GM12878 (cell line): Measurements from ENCODE around the gene CAMTA1. TPM values are rescaled to one million over a fixed set of nuclear protein-coding genes. Genes with fewer than 3 reads are reported as not detected.
"Not testable (repeated sequence)": the region's sequence is repeated elsewhere in the genome, so short reads cannot be mapped to it uniquely, and the experiment has no call there.

ENCODE experiments used
- ATAC-seq: fragments of 200-7000 bp; cut with Tn5 transposase; 3 replicates; pipeline ENCODE4 v1.9.1; 2020; ENCODE audit warnings: mild to moderate bottlenecking, moderate library complexity
- BruUV-seq: library from RNA; stranded (reverse); fragments of 400-500 nt; replicated peaks from 2 replicates; lab custom pipeline; 2021; lab: Mats Ljungman, UMichigan
- CTCF ChIA-PET: fragments of 300-600 bp; sonication (Branson Sonifier 250); formaldehyde crosslinking; extraction: SDS; loops from one replicate; lab custom pipeline; 2021; ENCODE audit warnings: inconsistent platforms; lab: Yijun Ruan, JAX
- POLR2A ChIA-PET: fragments of 350-600 bp; formaldehyde crosslinking; extraction: SDS; loops from one replicate; lab custom pipeline; 2021; ENCODE audit warnings: inconsistent platforms; lab: Charles Lee
- RAD21 ChIA-PET: fragments of 300-600 bp; sonication (Branson Sonifier 250); formaldehyde crosslinking; loops from one replicate; lab custom pipeline; 2023; ENCODE audit warnings: antibody characterized with exemption; ENCODE audit not compliant: unreplicated experiment; lab: Charles Lee
- SMC1A ChIA-PET: fragments of 300-600 bp; sonication (Branson Sonifier 250); formaldehyde crosslinking; loops from one replicate; lab custom pipeline; 2023; ENCODE audit not compliant: unreplicated experiment, uncharacterized antibody; lab: Charles Lee
- DNase-seq: peaks from one replicate; pipeline ENCODE4 v3.0.0-alpha.2; 2011; ENCODE audit warnings: low read depth, low spot score
- FAIRE-seq: peaks from 3 replicates; lab custom pipeline; 2011; peaks lifted over from hg19 to GRCh38; lab: Jason Lieb, UNC
- H2AFZ ChIP-seq: 2 replicates; pipeline ENCODE4 v1.6.0; 2011; ENCODE audit warnings: low read depth, low read length, control low read depth; ENCODE audit not compliant: control insufficient read depth
- H3K27ac ChIP-seq: 2 replicates; pipeline ENCODE4 v1.5.1; 2011; ENCODE audit warnings: control low read depth; ENCODE audit not compliant: control insufficient read depth, insufficient read depth
- H3K27me3 ChIP-seq, 2 experiments: replicated peaks in 1 of 2; 2 replicates each; pipeline versions ENCODE4 v1.6.0 to v1.6.1; 2011; ENCODE audit warnings: low read length in 1 of 2; ENCODE audit not compliant: control insufficient read depth in 2 of 2, insufficient read depth in 2 of 2
- H3K36me3 ChIP-seq, 2 experiments: 2 replicates each; pipeline ENCODE4 v1.5.1; 2011; ENCODE audit warnings: low read length in 1 of 2; ENCODE audit not compliant: control insufficient read depth in 2 of 2, insufficient read depth in 2 of 2
- H3K4me1 ChIP-seq: 2 replicates; pipeline ENCODE4 v1.6.1; 2011; ENCODE audit warnings: mild to moderate bottlenecking, low read length, moderate library complexity, mixed read lengths; ENCODE audit not compliant: control insufficient read depth, insufficient read depth
- H3K4me2 ChIP-seq: 2 replicates; pipeline ENCODE4 v1.6.0; 2011; ENCODE audit warnings: control low read depth; ENCODE audit not compliant: control insufficient read depth, insufficient read depth
- H3K4me3 ChIP-seq: fragments of 200-600 bp; sonication (generic); 2 replicates; pipeline ENCODE4 v1.5.1; 2016
- H3K79me2 ChIP-seq: 2 replicates; pipeline ENCODE4 v1.6.0; 2011; ENCODE audit warnings: low read length; ENCODE audit not compliant: control insufficient read depth, insufficient read depth
- H3K9ac ChIP-seq: 2 replicates; pipeline ENCODE4 v1.8.0; 2011; ENCODE audit warnings: low read length, control low read depth, mixed read lengths; ENCODE audit not compliant: control insufficient read depth, insufficient read depth
- H3K9me3 ChIP-seq: replicated peaks from 3 replicates; pipeline ENCODE4 v1.5.1; 2011; ENCODE audit warnings: mild to moderate bottlenecking, low read length; ENCODE audit not compliant: control insufficient read depth, insufficient read depth
- H4K20me1 ChIP-seq: 2 replicates; pipeline ENCODE4 v1.6.0; 2011; ENCODE audit not compliant: control insufficient read depth, insufficient read depth
- REST ChIP-seq: IDR thresholded peaks from 2 replicates; pipeline ENCODE4 v1.6.1; 2012; ENCODE audit warnings: mild to moderate bottlenecking, low read depth, low read length
- WGBS: methylation state at CpG from one replicate; pipeline ENCODE4 v1.1.6; 2016; ENCODE audit warnings: low lambda C conversion rate; ENCODE audit not compliant: insufficient replicate concordance, insufficient coverage; ENCODE audit errors: missing lambda C conversion rate; 5-methylcytosine and 5-hydroxymethylcytosine counted together
- in situ Hi-C: fragments of 300-500 bp; cut with MboI; formaldehyde crosslinking; loops from 9 replicates; pipeline ENCODE4 v1.14.3; 2018; ENCODE audit warnings: mixed read lengths
- intact Hi-C: fragments of 100-400 bp; cut with micrococcal nuclease; formaldehyde crosslinking; loops from one replicate; pipeline ENCODE4 v1.14.2; 2022; ENCODE audit not compliant: unreplicated experiment
- polyA plus RNA-seq, 11 experiments: library from polyadenylated mRNA; depleted of rRNA in 4 of 11; unstranded in 6 of 11; stranded (reverse) in 5 of 11; fragments of >200 nt; fragmentation: Nextera tagmentation in 4 of 11; fragmentation: Illumina TruSeq in 1 of 11; extraction: Ambion mirVana in 4 of 11; extraction: Trizol in 1 of 11; gene quantifications; 1 replicate in 1 of 11; 2 replicates in 10 of 11; pipeline versions ENCODE4 v1.2.1 to v1.2.3, GENCODE V29; 2011 to 2016; ENCODE audit warnings: inconsistent platforms in 2 of 11, missing spikeins in 2 of 11, low read depth in 1 of 11
- total RNA-seq, 4 experiments: library from RNA; depleted of rRNA in 3 of 4; stranded (reverse); fragments of >200 nt in 3 of 4; fragmentation: Illumina TruSeq in 1 of 4; extraction: Trizol in 1 of 4; gene quantifications; 2 replicates each; pipeline versions ENCODE4 v1.2.1 to v1.2.3, GENCODE V29; 2013 to 2021

The CAMTA1 gene
- total and polyA plus RNA-seq, 10 of the 15 experiments (the other 5 are each of a cell fraction or from before 2014, with no cell fraction given), result 37.7 to 148 (median 76.4) TPM

GRCh38 chr1:7410156-7410555 is 624.9 kb downstream of the CAMTA1 start (continued):
- no peak for TF ChIP-seq REST

- H3K4me1 ChIP-seq, H3K4me2 ChIP-seq, H3K27me3 ChIP-seq, H3K4me3 ChIP-seq, H3K79me2 ChIP-seq, H3K36me3 ChIP-seq, H3K9me3 ChIP-seq, RAD21 ChIA-PET, CTCF ChIA-PET, H2AFZ ChIP-seq, ATAC-seq, POLR2A ChIA-PET, intact Hi-C loops, H4K20me1 ChIP-seq, SMC1A ChIA-PET, DNase-seq, BruUV-seq, H3K9ac ChIP-seq, in situ Hi-C loops, H3K27ac ChIP-seq, FAIRE-seq: not testable (repeated sequence)
- 56% methylated on average over 12 of the region's 12 CpGs for WGBS
These were observed 632.4 kb downstream of the CAMTA1 start for GRCh38 chr1:7417618-7418017.
